ENCODE results near the gene USP10.

Gene USP10

GRCh38 chr16:84715854-84716253, 16.1 kb downstream of the USP10 start:
- CTCF ChIA-PET, result interaction anchor here (0.7 to 6.3 kb wide), 7 partner anchors 10 to 256 kb away, joined by 3 to 52 read pairs (median 4); no protein-coding TSS in a partner anchor
- no peak for DNase-seq
- no peaks in the 10 kb centered on the region for H3K27me3 ChIP-seq (replicated peaks in 2 of 5; ENCODE audit: control insufficient read depth in 4 of 5, insufficient read depth in 5 of 5, low read length in 4 of 5)
- H3K27ac ChIP-seq (ENCODE audit: insufficient read depth in 1 of 2, low read depth in 1 of 2, low read length in 2 of 2, poor library complexity in 1 of 2, severe bottlenecking in 2 of 2), result no peak overlapping the region
- POLR2A ChIA-PET, result no interaction called here
- no peak overlapping the region for H3K4me3 ChIP-seq (ENCODE audit: control insufficient read depth in 1 of 7, extremely low read depth in 1 of 7, insufficient read depth in 4 of 7, low read depth in 2 of 7, low read length in 6 of 7)
- no peaks in the 10 kb centered on the region for H3K9me3 ChIP-seq (ENCODE audit: control extremely low read depth in 1 of 5, control insufficient read depth in 4 of 5, insufficient read depth in 2 of 5, low read depth in 1 of 5, low read length in 4 of 5)
- peaks cover 2 to 39% (median 21%) of the 10 kb centered on the region in 4 experiments for H3K4me1 ChIP-seq (ENCODE audit: control extremely low read depth in 1 of 4, control insufficient read depth in 4 of 4, insufficient read depth in 4 of 4, low read length in 3 of 4)
- WGBS (ENCODE audit: insufficient coverage), result 97% methylated on average over 5 of the region's 7 CpGs
- H3K36me3 ChIP-seq (ENCODE audit: control insufficient read depth in 4 of 4, insufficient read depth in 4 of 4, low read length in 3 of 4), result peaks cover 0 to 48% (median 5%) of the 10 kb centered on the region in 4 experiments

GRCh38 chr16:84716740-84717139, 16.9 kb downstream of the USP10 start:
- H3K27ac ChIP-seq (ENCODE audit: insufficient read depth in 1 of 2, low read depth in 1 of 2, low read length in 2 of 2, poor library complexity in 1 of 2, severe bottlenecking in 2 of 2), result no peak overlapping the region
- no peaks in the 10 kb centered on the region for H3K9me3 ChIP-seq (ENCODE audit: control extremely low read depth in 1 of 5, control insufficient read depth in 4 of 5, insufficient read depth in 2 of 5, low read depth in 1 of 5, low read length in 4 of 5)
- CTCF ChIA-PET, result interaction anchor here (0.6 to 6.3 kb wide), 6 partner anchors 9 to 670 kb away, joined by 3 to 52 read pairs (median 3); no protein-coding TSS in a partner anchor
- POLR2A ChIA-PET, result no interaction called here
- no peaks in the 10 kb centered on the region for H3K27me3 ChIP-seq (replicated peaks in 2 of 5; ENCODE audit: control insufficient read depth in 4 of 5, insufficient read depth in 5 of 5, low read length in 4 of 5)
- peak overlapping the region in 1 of 7 experiments; percentile 4 for H3K4me3 ChIP-seq (ENCODE audit: control insufficient read depth in 1 of 7, extremely low read depth in 1 of 7, insufficient read depth in 4 of 7, low read depth in 2 of 7, low read length in 6 of 7)
- peaks cover 0 to 44% (median 5%) of the 10 kb centered on the region in 4 experiments for H3K36me3 ChIP-seq (ENCODE audit: control insufficient read depth in 4 of 4, insufficient read depth in 4 of 4, low read length in 3 of 4)
- H3K4me1 ChIP-seq (ENCODE audit: control extremely low read depth in 1 of 4, control insufficient read depth in 4 of 4, insufficient read depth in 4 of 4, low read length in 3 of 4), result peaks cover 2 to 33% (median 21%) of the 10 kb centered on the region in 4 experiments
- DNase-seq, result no peak
- 87% methylated on average over 4 of the region's 7 CpGs for WGBS (ENCODE audit: insufficient coverage)

- WGBS (ENCODE audit: insufficient coverage), result no CpG with 5 or more reads among the region's 2 CpGs
Observed at GRCh38 chr16:84717484-84717883, 17.7 kb downstream of the USP10 start.

GRCh38 chr16:84720177-84720579, 20.4 kb downstream of the USP10 start:
- Histone ChIP-seq H3K9me3 (ENCODE audit: control extremely low read depth in 1 of 5, control insufficient read depth in 4 of 5, insufficient read depth in 2 of 5, low read depth in 1 of 5, low read length in 4 of 5) (no peaks in the 10 kb centered on the region), H3K36me3 (ENCODE audit: control insufficient read depth in 4 of 4, insufficient read depth in 4 of 4, low read length in 3 of 4) (peaks cover 0 to 36% (median 6%) of the 10 kb centered on the region in 4 experiments), H3K27ac (ENCODE audit: insufficient read depth in 1 of 2, low read depth in 1 of 2, low read length in 2 of 2, poor library complexity in 1 of 2, severe bottlenecking in 2 of 2) (no peak overlapping the region), H3K4me3 (ENCODE audit: control insufficient read depth in 1 of 7, extremely low read depth in 1 of 7, insufficient read depth in 4 of 7, low read depth in 2 of 7, low read length in 6 of 7) (no peak overlapping the region), H3K27me3 (replicated peaks in 2 of 5; ENCODE audit: control insufficient read depth in 4 of 5, insufficient read depth in 5 of 5, low read length in 4 of 5) (no peaks in the 10 kb centered on the region), H3K4me1 (ENCODE audit: control extremely low read depth in 1 of 4, control insufficient read depth in 4 of 4, insufficient read depth in 4 of 4, low read length in 3 of 4) (peaks cover 0 to 35% (median 14%) of the 10 kb centered on the region in 4 experiments)
- WGBS (ENCODE audit: insufficient coverage), result 80% methylated on average over 5 of the region's 8 CpGs
- CTCF ChIA-PET, result interaction anchor here (0.8 to 3.4 kb wide), 6 partner anchors 9 to 97 kb away, joined by 3 to 13 read pairs (median 4); no protein-coding TSS in a partner anchor
- no peak for DNase-seq
- POLR2A ChIA-PET, result no interaction called here

More at GRCh38 chr16:84717484-84717883, 17.7 kb downstream of the USP10 start:
- H3K4me1 ChIP-seq (ENCODE audit: control extremely low read depth in 1 of 4, control insufficient read depth in 4 of 4, insufficient read depth in 4 of 4, low read length in 3 of 4), result peaks cover 2 to 29% (median 19%) of the 10 kb centered on the region in 4 experiments
- no peaks in the 10 kb centered on the region for H3K9me3 ChIP-seq (ENCODE audit: control extremely low read depth in 1 of 5, control insufficient read depth in 4 of 5, insufficient read depth in 2 of 5, low read depth in 1 of 5, low read length in 4 of 5)
- no peak overlapping the region for H3K4me3 ChIP-seq (ENCODE audit: control insufficient read depth in 1 of 7, extremely low read depth in 1 of 7, insufficient read depth in 4 of 7, low read depth in 2 of 7, low read length in 6 of 7)
- CTCF ChIA-PET, result interaction anchor here (0.6 to 6.3 kb wide), 4 partner anchors 8 to 671 kb away, joined by 3 to 52 read pairs (median 4); no protein-coding TSS in a partner anchor
- POLR2A ChIA-PET, result no interaction called here
- no peak overlapping the region for H3K27ac ChIP-seq (ENCODE audit: insufficient read depth in 1 of 2, low read depth in 1 of 2, low read length in 2 of 2, poor library complexity in 1 of 2, severe bottlenecking in 2 of 2)
- no peak for DNase-seq
- H3K36me3 ChIP-seq (ENCODE audit: control insufficient read depth in 4 of 4, insufficient read depth in 4 of 4, low read length in 3 of 4), result peaks cover 0 to 43% (median 7%) of the 10 kb centered on the region in 4 experiments
- H3K27me3 ChIP-seq (replicated peaks in 2 of 5; ENCODE audit: control insufficient read depth in 4 of 5, insufficient read depth in 5 of 5, low read length in 4 of 5), result no peaks in the 10 kb centered on the region

- Histone ChIP-seq H3K4me1 (ENCODE audit: control extremely low read depth in 1 of 4, control insufficient read depth in 4 of 4, insufficient read depth in 4 of 4, low read length in 3 of 4) (peaks cover 8 to 54% (median 28%) of the 10 kb centered on the region in 4 experiments), H3K27me3 (replicated peaks in 2 of 5; ENCODE audit: control insufficient read depth in 4 of 5, insufficient read depth in 5 of 5, low read length in 4 of 5) (no peaks in the 10 kb centered on the region), H3K36me3 (ENCODE audit: control insufficient read depth in 4 of 4, insufficient read depth in 4 of 4, low read length in 3 of 4) (peaks cover 0 to 22% (median 2%) of the 10 kb centered on the region in 4 experiments), H3K4me3 (ENCODE audit: control insufficient read depth in 1 of 7, extremely low read depth in 1 of 7, insufficient read depth in 4 of 7, low read depth in 2 of 7, low read length in 6 of 7) (no peak overlapping the region), H3K9me3 (ENCODE audit: control extremely low read depth in 1 of 5, control insufficient read depth in 4 of 5, insufficient read depth in 2 of 5, low read depth in 1 of 5, low read length in 4 of 5) (no peaks in the 10 kb centered on the region), H3K27ac (ENCODE audit: insufficient read depth in 1 of 2, low read depth in 1 of 2, low read length in 2 of 2, poor library complexity in 1 of 2, severe bottlenecking in 2 of 2) (no peak overlapping the region)
- CTCF ChIA-PET, result interaction anchor here (1.3 to 2.6 kb wide), 5 partner anchors 17 to 211 kb away, joined by 4 to 8 read pairs (median 5); no protein-coding TSS in a partner anchor
- POLR2A ChIA-PET, result no interaction called here
- 100% methylated on average over 1 of the region's 1 CpG for WGBS (ENCODE audit: insufficient coverage)
- DNase-seq, result no peak
Observed at GRCh38 chr16:84722068-84722467, 22.3 kb downstream of the USP10 start.

GRCh38 chr16:84723906-84724305, 24.1 kb downstream of the USP10 start:
- H3K36me3 ChIP-seq (ENCODE audit: control insufficient read depth in 4 of 4, insufficient read depth in 4 of 4, low read length in 3 of 4), result peaks cover 0 to 14% (median 2%) of the 10 kb centered on the region in 4 experiments
- ChIA-PET POLR2A (no interaction called here), CTCF (interaction anchor here (0.8 to 6.0 kb wide), 13 partner anchors 9 to 101 kb away, joined by 3 to 70 read pairs (median 8); no protein-coding TSS in a partner anchor)
- H3K4me1 ChIP-seq (ENCODE audit: control extremely low read depth in 1 of 4, control insufficient read depth in 4 of 4, insufficient read depth in 4 of 4, low read length in 3 of 4), result peaks cover 16 to 73% (median 35%) of the 10 kb centered on the region in 4 experiments
- H3K4me3 ChIP-seq (ENCODE audit: control insufficient read depth in 1 of 7, extremely low read depth in 1 of 7, insufficient read depth in 4 of 7, low read depth in 2 of 7, low read length in 6 of 7), result no peak overlapping the region
- H3K27me3 ChIP-seq (replicated peaks in 2 of 5; ENCODE audit: control insufficient read depth in 4 of 5, insufficient read depth in 5 of 5, low read length in 4 of 5), result no peaks in the 10 kb centered on the region
- no peak for DNase-seq
- H3K9me3 ChIP-seq (ENCODE audit: control extremely low read depth in 1 of 5, control insufficient read depth in 4 of 5, insufficient read depth in 2 of 5, low read depth in 1 of 5, low read length in 4 of 5), result no peaks in the 10 kb centered on the region
- no CpG with 5 or more reads among the region's 1 CpG for WGBS (ENCODE audit: insufficient coverage)
- H3K27ac ChIP-seq (ENCODE audit: insufficient read depth in 1 of 2, low read depth in 1 of 2, low read length in 2 of 2, poor library complexity in 1 of 2, severe bottlenecking in 2 of 2), result peak overlapping the region in 1 of 2 experiments; percentile 14

GRCh38 chr16:84724606-84725309, 25.0 kb downstream of the USP10 start:
- DNase-seq, result no peak
- Histone ChIP-seq H3K36me3 (ENCODE audit: control insufficient read depth in 4 of 4, insufficient read depth in 4 of 4, low read length in 3 of 4) (peaks cover 0 to 9% (median 2%) of the 10 kb centered on the region in 4 experiments), H3K4me3 (ENCODE audit: control insufficient read depth in 1 of 7, extremely low read depth in 1 of 7, insufficient read depth in 4 of 7, low read depth in 2 of 7, low read length in 6 of 7) (no peak overlapping the region), H3K27me3 (replicated peaks in 2 of 5; ENCODE audit: control insufficient read depth in 4 of 5, insufficient read depth in 5 of 5, low read length in 4 of 5) (no peaks in the 10 kb centered on the region), H3K9me3 (ENCODE audit: control extremely low read depth in 1 of 5, control insufficient read depth in 4 of 5, insufficient read depth in 2 of 5, low read depth in 1 of 5, low read length in 4 of 5) (no peaks in the 10 kb centered on the region), H3K27ac (ENCODE audit: insufficient read depth in 1 of 2, low read depth in 1 of 2, low read length in 2 of 2, poor library complexity in 1 of 2, severe bottlenecking in 2 of 2) (no peak overlapping the region), H3K4me1 (ENCODE audit: control extremely low read depth in 1 of 4, control insufficient read depth in 4 of 4, insufficient read depth in 4 of 4, low read length in 3 of 4) (peaks cover 21 to 77% (median 41%) of the 10 kb centered on the region in 4 experiments)
- ChIA-PET CTCF (interaction anchor here (0.6 to 6.0 kb wide), 18 partner anchors 10 to 227 kb away, joined by 3 to 70 read pairs (median 6); no protein-coding TSS in a partner anchor), POLR2A (no interaction called here)
- no CpG with 5 or more reads among the region's 6 CpGs for WGBS (ENCODE audit: insufficient coverage)
